Naive thymus-derived CD4-positive, alpha-beta T cell (primary cell): ENCODE measurements around the gene SNRNP48. TPM values are rescaled to one million over a fixed set of nuclear protein-coding genes. Genes with fewer than 3 reads are reported as not detected.

Experiments used
- ATAC-seq: fragments of 150-1000 bp; cut with Tn5 transposase; 2 replicates; pipeline ENCODE4 v1.10.0; 2021; ENCODE audit warnings: mild to moderate bottlenecking, moderate library complexity
- CTCF ChIA-PET: fragments of 350-600 bp; sonication (Branson Sonifier 250); formaldehyde crosslinking; loops from one replicate; lab custom pipeline; 2021; ENCODE audit warnings: antibody characterized with exemption; lab: Charles Lee
- POLR2A ChIA-PET: fragments of 350-600 bp; sonication (Branson Sonifier 250); formaldehyde crosslinking; loops from one replicate; lab custom pipeline; 2021; ENCODE audit warnings: antibody characterized with exemption, inconsistent platforms; lab: Charles Lee
- DNase-seq, 9 donors: peaks; one replicate each; pipeline versions ENCODE4 v3.0.0 to v3.0.0-alpha.2; 2020 to 2022; ENCODE audit warnings: mixed read lengths in 1 of 9
- H3K27ac ChIP-seq: one replicate; pipeline ENCODE4 v1.7.0; 2013; ENCODE audit warnings: mild to moderate bottlenecking, low read depth, low read length, moderate library complexity
- H3K27me3 ChIP-seq, 2 donors: one replicate each; pipeline ENCODE4 v1.7.0; 2013; ENCODE audit warnings: low read length in 2 of 2, mild to moderate bottlenecking in 2 of 2, moderate library complexity in 2 of 2; ENCODE audit not compliant: control insufficient read depth in 2 of 2, insufficient read depth in 2 of 2
- H3K36me3 ChIP-seq, 3 experiments: 1 replicate in 2 of 3; 2 replicates in 1 of 3; pipeline ENCODE4 v1.7.0; 2013; ENCODE audit warnings: low read length in 3 of 3, mild to moderate bottlenecking in 3 of 3, moderate library complexity in 1 of 3; ENCODE audit not compliant: insufficient read depth in 3 of 3, control insufficient read depth in 2 of 3
- H3K4me1 ChIP-seq, 2 donors: one replicate each; pipeline ENCODE4 v1.7.0; 2013; ENCODE audit warnings: low read length in 2 of 2, mild to moderate bottlenecking in 2 of 2, moderate library complexity in 1 of 2; ENCODE audit not compliant: control insufficient read depth in 2 of 2, insufficient read depth in 2 of 2
- H3K4me3 ChIP-seq: 2 replicates; pipeline ENCODE4 v1.7.0; 2013; ENCODE audit warnings: mild to moderate bottlenecking, low read length
- H3K9me3 ChIP-seq, 3 experiments: 1 replicate in 2 of 3; 2 replicates in 1 of 3; pipeline ENCODE4 v1.7.0; 2013; ENCODE audit warnings: low read length in 3 of 3; ENCODE audit not compliant: control insufficient read depth in 2 of 3
- H3K27ac Mint-ChIP-seq, 9 donors: one replicate each; pipeline ENCODE4 v1.8.0; 2020 to 2022; ENCODE audit warnings: mixed read lengths in 9 of 9, mild to moderate bottlenecking in 8 of 9, moderate library complexity in 5 of 9, inconsistent platforms in 2 of 9
- H3K27me3 Mint-ChIP-seq, 5 donors: one replicate each; pipeline ENCODE4 v1.8.0; 2021 to 2022; ENCODE audit warnings: mixed read lengths in 5 of 5, mild to moderate bottlenecking in 1 of 5
- H3K36me3 Mint-ChIP-seq, 5 donors: one replicate each; pipeline ENCODE4 v1.8.0; 2020 to 2022; ENCODE audit warnings: mixed read lengths in 5 of 5, mild to moderate bottlenecking in 3 of 5, inconsistent platforms in 1 of 5
- H3K4me1 Mint-ChIP-seq, 7 donors: one replicate each; pipeline ENCODE4 v1.8.0; 2020 to 2022; ENCODE audit warnings: mixed read lengths in 7 of 7, mild to moderate bottlenecking in 3 of 7, inconsistent platforms in 1 of 7
- H3K4me3 Mint-ChIP-seq, 10 donors: one replicate each; pipeline ENCODE4 v1.8.0; 2020 to 2022; ENCODE audit warnings: mild to moderate bottlenecking in 10 of 10, mixed read lengths in 10 of 10, moderate library complexity in 6 of 10, inconsistent platforms in 2 of 10
- H3K9me3 Mint-ChIP-seq, 11 donors: one replicate each; pipeline ENCODE4 v1.8.0; 2020 to 2022; ENCODE audit warnings: mixed read lengths in 11 of 11, mild to moderate bottlenecking in 4 of 11, inconsistent platforms in 1 of 11, moderate library complexity in 1 of 11
- intact Hi-C, 2 donors: fragments of 100-400 bp; cut with micrococcal nuclease; formaldehyde crosslinking; loops; one replicate each; pipeline ENCODE4 v1.15.1; 2023
- polyA plus RNA-seq, 2 donors: library from polyadenylated mRNA; unstranded; fragments of 300-500 nt; fragmentation: Illumina TruSeq; gene quantifications; one replicate each; pipeline ENCODE4 v1.2.3, GENCODE V29; 2021
- total RNA-seq, 6 experiments: library from RNA in 5 of 6; stranded (reverse) in 5 of 6; gene quantifications; 1 replicate in 5 of 6; 2 replicates in 1 of 6; pipeline ENCODE4 v1.2.3 and lab custom pipeline; 2021 to 2026

The SNRNP48 gene
- total and polyA plus RNA-seq, 7 experiments from 2014 or later = 8.6 to 30.4 (median 14.0) TPM

GRCh38 chr6:7566107-7566506 lies 23.9 kb upstream of the SNRNP48 start:
- Histone ChIP-seq H3K27me3 (no peaks in the 10 kb centered on the region), H3K4me1 (no peaks in the 10 kb centered on the region), H3K27ac (no peak overlapping the region), H3K9me3 (no peaks in the 10 kb centered on the region), H3K36me3 (no peaks in the 10 kb centered on the region), H3K4me3 (no peak overlapping the region)
- no peak overlapping the region for H3K27ac Mint-ChIP-seq
- no peaks in the 10 kb centered on the region for H3K9me3 Mint-ChIP-seq
- DNase-seq (no peak), ATAC-seq (no peak)
- POLR2A ChIA-PET = no interaction called here
- H3K27me3 Mint-ChIP-seq = peaks cover 24 to 56% (median 33%) of the 10 kb centered on the region in 5 donors
- intact Hi-C loops = no loop called here
- CTCF ChIA-PET = no interaction called here
- no peak overlapping the region for H3K4me3 Mint-ChIP-seq
- no peaks in the 10 kb centered on the region for H3K4me1 Mint-ChIP-seq
- no peaks in the 10 kb centered on the region for H3K36me3 Mint-ChIP-seq

- H3K4me1 ChIP-seq = no peaks in the 10 kb centered on the region
- DNase-seq = no peak
These were observed 23.3 kb upstream of the SNRNP48 start for GRCh38 chr6:7566617-7567173.

GRCh38 chr6:7568021-7568420 lies 22.0 kb upstream of the SNRNP48 start:
- H3K4me1 ChIP-seq = no peaks in the 10 kb centered on the region
- Mint-ChIP-seq H3K27me3 (peaks cover 14 to 49% (median 40%) of the 10 kb centered on the region in 5 donors), H3K27ac (no peak overlapping the region), H3K9me3 (no peaks in the 10 kb centered on the region), H3K36me3 (no peaks in the 10 kb centered on the region), H3K4me3 (no peak overlapping the region), H3K4me1 (no peaks in the 10 kb centered on the region)
- ChIA-PET CTCF (no interaction called here), POLR2A (no interaction called here)
- H3K9me3 ChIP-seq = no peaks in the 10 kb centered on the region
- intact Hi-C loops = no loop called here
- no peaks in the 10 kb centered on the region for H3K27me3 ChIP-seq
- H3K36me3 ChIP-seq = no peaks in the 10 kb centered on the region
- DNase-seq (no peak), ATAC-seq (no peak)
- no peak overlapping the region for H3K27ac ChIP-seq
- no peak overlapping the region for H3K4me3 ChIP-seq

More at GRCh38 chr6:7566617-7567173, 23.3 kb upstream of the SNRNP48 start:
- Mint-ChIP-seq H3K27ac (no peak overlapping the region), H3K9me3 (no peaks in the 10 kb centered on the region), H3K27me3 (peaks cover 18 to 50% (median 39%) of the 10 kb centered on the region in 5 donors), H3K4me3 (no peak overlapping the region), H3K36me3 (no peaks in the 10 kb centered on the region), H3K4me1 (no peaks in the 10 kb centered on the region)
- no peak for ATAC-seq
- ChIA-PET CTCF (no interaction called here), POLR2A (no interaction called here)
- H3K36me3 ChIP-seq = no peaks in the 10 kb centered on the region
- intact Hi-C loops = no loop called here
- no peak overlapping the region for H3K4me3 ChIP-seq
- H3K27ac ChIP-seq = no peak overlapping the region
- H3K9me3 ChIP-seq = no peaks in the 10 kb centered on the region
- no peaks in the 10 kb centered on the region for H3K27me3 ChIP-seq

- Histone ChIP-seq H3K9me3 (no peaks in the 10 kb centered on the region), H3K36me3 (no peaks in the 10 kb centered on the region), H3K4me1 (no peaks in the 10 kb centered on the region), H3K27me3 (no peaks in the 10 kb centered on the region), H3K27ac (no peak overlapping the region), H3K4me3 (no peak overlapping the region)
- Mint-ChIP-seq H3K36me3 (no peaks in the 10 kb centered on the region), H3K27me3 (peaks cover 12 to 44% (median 37%) of the 10 kb centered on the region in 5 donors), H3K4me3 (no peak overlapping the region), H3K9me3 (no peaks in the 10 kb centered on the region), H3K4me1 (no peaks in the 10 kb centered on the region), H3K27ac (no peak overlapping the region)
- ATAC-seq (no peak), DNase-seq (no peak)
- intact Hi-C loops = no loop called here
- CTCF ChIA-PET = no interaction called here
- POLR2A ChIA-PET = no interaction called here
These were observed 20.9 kb upstream of the SNRNP48 start for GRCh38 chr6:7569082-7569481.

GRCh38 chr6:7572213-7572943 lies 17.6 kb upstream of the SNRNP48 start:
- H3K4me3 Mint-ChIP-seq = no peak overlapping the region
- no peaks in the 10 kb centered on the region for H3K36me3 Mint-ChIP-seq
- H3K9me3 Mint-ChIP-seq = no peaks in the 10 kb centered on the region
- no peak overlapping the region for H3K4me3 ChIP-seq
- no peaks in the 10 kb centered on the region for H3K4me1 Mint-ChIP-seq
- intact Hi-C loops = no loop called here
- H3K27ac ChIP-seq = no peak overlapping the region
- no peaks in the 10 kb centered on the region for H3K36me3 ChIP-seq
- no peak overlapping the region for H3K27ac Mint-ChIP-seq
- no peaks in the 10 kb centered on the region for H3K27me3 ChIP-seq
- no peak for ATAC-seq
- no peak for DNase-seq
- peaks cover 13 to 59% (median 32%) of the 10 kb centered on the region in 5 donors for H3K27me3 Mint-ChIP-seq
- no peaks in the 10 kb centered on the region for H3K4me1 ChIP-seq
- no peaks in the 10 kb centered on the region for H3K9me3 ChIP-seq
- ChIA-PET POLR2A (no interaction called here), CTCF (no interaction called here)

- DNase-seq (no peak), ATAC-seq (no peak)
- ChIA-PET CTCF (no interaction called here), POLR2A (no interaction called here)
- no peaks in the 10 kb centered on the region for H3K9me3 Mint-ChIP-seq
- no peak overlapping the region for H3K4me3 ChIP-seq
- no peaks in the 10 kb centered on the region for H3K27me3 ChIP-seq
- intact Hi-C loops = no loop called here
- no peaks in the 10 kb centered on the region for H3K36me3 Mint-ChIP-seq
- H3K27ac ChIP-seq = no peak overlapping the region
- no peaks in the 10 kb centered on the region for H3K4me1 Mint-ChIP-seq
- H3K4me3 Mint-ChIP-seq = no peak overlapping the region
- H3K27ac Mint-ChIP-seq = no peak overlapping the region
- no peaks in the 10 kb centered on the region for H3K36me3 ChIP-seq
- H3K9me3 ChIP-seq = no peaks in the 10 kb centered on the region
- H3K27me3 Mint-ChIP-seq = peaks cover 13 to 60% (median 22%) of the 10 kb centered on the region in 5 donors
- no peaks in the 10 kb centered on the region for H3K4me1 ChIP-seq
These were observed 15.5 kb upstream of the SNRNP48 start for GRCh38 chr6:7574500-7574899.

- DNase-seq = no peak
These were observed 11.5 kb upstream of the SNRNP48 start for GRCh38 chr6:7578516-7578915.

More at GRCh38 chr6:7578516-7578915, 11.5 kb upstream of the SNRNP48 start:
- Mint-ChIP-seq H3K27me3 (peaks cover 12 to 45% (median 16%) of the 10 kb centered on the region in 5 donors), H3K36me3 (no peaks in the 10 kb centered on the region), H3K4me1 (no peaks in the 10 kb centered on the region), H3K4me3 (no peak overlapping the region), H3K27ac (no peak overlapping the region), H3K9me3 (peaks cover 0 to 4% (median 0%) of the 10 kb centered on the region in 11 donors)
- ChIA-PET CTCF (no interaction called here), POLR2A (no interaction called here)
- intact Hi-C loops = no loop called here
- no peak overlapping the region for H3K4me3 ChIP-seq
- no peaks in the 10 kb centered on the region for H3K36me3 ChIP-seq
- no peaks in the 10 kb centered on the region for H3K9me3 ChIP-seq
- no peaks in the 10 kb centered on the region for H3K4me1 ChIP-seq
- H3K27ac ChIP-seq = no peak overlapping the region
- no peak for ATAC-seq
- no peaks in the 10 kb centered on the region for H3K27me3 ChIP-seq
